Esophagus muscularis mucosa (tissue), 4 donors: ENCODE results near the gene BCAS4. TPM values are rescaled to one million over a fixed set of nuclear protein-coding genes. Genes with fewer than 3 reads are reported as not detected.
A peak's percentile ranks its signal among the peaks of the same experiment; 100 is the strongest.

Experiments
- DNase-seq: peaks from one replicate; pipeline ENCODE4 v3.0.0-alpha.2; 2017; ENCODE audit errors: extremely low spot score
- H3K27ac ChIP-seq, 4 donors: fragments of 200-600 bp; sonication (generic); replicated peaks in 1 of 4; 1 replicate in 3 of 4; 2 replicates in 1 of 4; pipeline ENCODE4 v1.5.1; 2016 to 2019; ENCODE audit warnings: mild to moderate bottlenecking in 1 of 4
- H3K27me3 ChIP-seq, 4 donors: fragments of 200-600 bp; sonication (generic); one replicate each; pipeline versions ENCODE4 v1.5.1 to v1.6.0; 2016 to 2019
- H3K36me3 ChIP-seq, 4 donors: fragments of 200-600 bp; sonication (generic); one replicate each; pipeline ENCODE4 v1.5.1; 2016 to 2019
- H3K4me1 ChIP-seq, 4 donors: fragments of 200-600 bp; sonication (generic); one replicate each; pipeline ENCODE4 v1.5.1; 2016 to 2019
- H3K4me3 ChIP-seq, 4 donors: fragments of 200-600 bp; sonication (generic); 1 replicate in 2 of 4; 2 replicates in 2 of 4; pipeline ENCODE4 v1.5.1; 2016 to 2019; ENCODE audit warnings: mild to moderate bottlenecking in 4 of 4, moderate library complexity in 1 of 4
- H3K9me3 ChIP-seq, 4 donors: fragments of 200-600 bp; sonication (generic); 1 replicate in 3 of 4; 2 replicates in 1 of 4; pipeline ENCODE4 v1.5.1; 2016 to 2019
- EP300 ChIP-seq: sonication (generic); formaldehyde crosslinking; IDR thresholded peaks from one replicate; pipeline ENCODE4 v1.6.1; 2017; ENCODE audit warnings: antibody characterized with exemption
- POLR2A ChIP-seq: fragments of 450-650 bp; IDR thresholded peaks from one replicate; pipeline ENCODE4 v1.6.1; 2017; ENCODE audit warnings: antibody characterized with exemption, moderate library complexity, mild to moderate bottlenecking, low read depth
- POLR2AphosphoS5 ChIP-seq, 2 donors: sonication (generic); formaldehyde crosslinking; IDR thresholded peaks; one replicate each; pipeline ENCODE4 v1.6.1; 2017; ENCODE audit warnings: antibody characterized with exemption in 2 of 2
- WGBS: methylation state at CpG from one replicate; pipeline ENCODE4 v1.1.5; 2018; 5-methylcytosine and 5-hydroxymethylcytosine counted together
- intact Hi-C: fragments of 100-400 bp; cut with DNase I; formaldehyde crosslinking; loops from one replicate; pipeline ENCODE4 v1.15.1; 2023
- small RNA-seq, 3 donors: library from RNA; depleted of rRNA; stranded (forward); fragments of <200 nt; gene quantifications; one replicate each; pipeline ENCODE3, GENCODE V24; 2016
- total RNA-seq, 4 donors: library from RNA; depleted of rRNA; stranded (reverse); fragments of >200 nt; gene quantifications; one replicate each; pipeline versions ENCODE4 v1.1.0 to v1.2.1, GENCODE V29; 2016
- TF ChIP-seq, protein P1 (sequence below), 3 experiments: fragments of 200-600 bp in 2 of 3; fragments of 450-650 bp in 1 of 3; sonication (generic) in 2 of 3; IDR thresholded peaks; one replicate each; pipeline ENCODE4 v1.5.1; 2017 to 2019; ENCODE audit warnings: antibody characterized with exemption in 3 of 3, mild to moderate bottlenecking in 2 of 3, moderate library complexity in 1 of 3

The BCAS4 gene
- total RNA-seq, 4 donors from 2014 or later, result 3.1 to 5.4 (median 4.5) TPM

- peaks cover 60 to 99% (median 95%) of the 10 kb centered on the region in 4 donors for H3K4me1 ChIP-seq
- TF ChIP-seq, protein P1, sequence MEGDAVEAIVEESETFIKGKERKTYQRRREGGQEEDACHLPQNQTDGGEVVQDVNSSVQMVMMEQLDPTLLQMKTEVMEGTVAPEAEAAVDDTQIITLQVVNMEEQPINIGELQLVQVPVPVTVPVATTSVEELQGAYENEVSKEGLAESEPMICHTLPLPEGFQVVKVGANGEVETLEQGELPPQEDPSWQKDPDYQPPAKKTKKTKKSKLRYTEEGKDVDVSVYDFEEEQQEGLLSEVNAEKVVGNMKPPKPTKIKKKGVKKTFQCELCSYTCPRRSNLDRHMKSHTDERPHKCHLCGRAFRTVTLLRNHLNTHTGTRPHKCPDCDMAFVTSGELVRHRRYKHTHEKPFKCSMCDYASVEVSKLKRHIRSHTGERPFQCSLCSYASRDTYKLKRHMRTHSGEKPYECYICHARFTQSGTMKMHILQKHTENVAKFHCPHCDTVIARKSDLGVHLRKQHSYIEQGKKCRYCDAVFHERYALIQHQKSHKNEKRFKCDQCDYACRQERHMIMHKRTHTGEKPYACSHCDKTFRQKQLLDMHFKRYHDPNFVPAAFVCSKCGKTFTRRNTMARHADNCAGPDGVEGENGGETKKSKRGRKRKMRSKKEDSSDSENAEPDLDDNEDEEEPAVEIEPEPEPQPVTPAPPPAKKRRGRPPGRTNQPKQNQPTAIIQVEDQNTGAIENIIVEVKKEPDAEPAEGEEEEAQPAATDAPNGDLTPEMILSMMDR (IDR thresholded peaks at IDR 0.05), result no peak
- TF ChIP-seq POLR2AphosphoS5 (IDR thresholded peaks at IDR 0.05), result no peak
- no peak for TF ChIP-seq POLR2A
- no peak for TF ChIP-seq EP300
- H3K4me3 ChIP-seq, result no peak overlapping the region
- peaks cover 0 to 8% (median 3%) of the 10 kb centered on the region in 4 donors for H3K36me3 ChIP-seq
- no peaks in the 10 kb centered on the region for H3K9me3 ChIP-seq
- peak overlapping the region in 3 of 4 donors; percentile 2 to 15 (median 3) for H3K27ac ChIP-seq
- DNase-seq, result no peak
- intact Hi-C loops, result no loop called here
- H3K27me3 ChIP-seq, result no peaks in the 10 kb centered on the region
Observed at GRCh38 chr20:50920997-50921396, 126.1 kb downstream of the BCAS4 start.

- Histone ChIP-seq H3K36me3 (peaks cover 0 to 8% (median 3%) of the 10 kb centered on the region in 4 donors), H3K4me1 (peaks cover 54 to 99% (median 95%) of the 10 kb centered on the region in 4 donors), H3K9me3 (no peaks in the 10 kb centered on the region), H3K27me3 (no peaks in the 10 kb centered on the region), H3K27ac (peak overlapping the region in 2 of 4 donors; percentile 3 to 15), H3K4me3 (no peak overlapping the region)
- 73% methylated on average over 8 of the region's 8 CpGs for WGBS
- no peak for DNase-seq
- intact Hi-C loops, result no loop called here
- TF ChIP-seq POLR2AphosphoS5 (IDR thresholded peaks at IDR 0.05), result no peak
- TF ChIP-seq POLR2A, result no peak
- TF ChIP-seq EP300, result no peak
- TF ChIP-seq, protein P1 (IDR thresholded peaks at IDR 0.05), result no peak
Observed at GRCh38 chr20:50921803-50922501, 127.1 kb downstream of the BCAS4 start.

DNA sequence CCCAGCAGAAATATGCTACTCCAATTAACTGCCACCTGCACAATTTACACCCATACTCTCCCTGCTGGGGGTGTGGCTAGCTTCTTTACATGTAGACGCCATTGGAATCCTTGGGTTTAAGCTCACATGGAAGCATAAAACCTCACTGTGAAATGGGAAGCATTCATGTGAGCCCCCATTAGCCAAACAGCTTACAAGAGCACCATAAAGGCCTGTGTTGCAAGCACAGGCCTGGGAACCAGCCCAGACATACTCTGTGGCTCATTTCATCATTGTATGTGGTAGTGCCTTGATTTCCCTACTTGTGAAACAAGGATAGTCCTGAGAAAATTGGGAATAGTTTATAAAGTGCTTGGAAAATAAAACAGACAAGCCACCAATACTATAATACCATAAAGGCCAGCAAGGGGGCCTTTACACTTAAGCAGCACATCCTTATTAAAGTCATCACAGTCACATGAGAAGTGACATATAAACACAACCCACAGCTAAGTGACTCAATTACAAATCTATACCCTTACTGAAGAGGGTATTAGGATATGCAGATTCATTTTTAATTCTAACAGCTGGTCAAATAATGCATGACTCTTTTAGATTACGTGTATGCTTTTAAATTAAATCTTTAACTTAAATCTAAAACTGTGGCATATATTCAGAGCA is 129.5 kb downstream of the BCAS4 start:
- intact Hi-C loops, result no loop called here
- Histone ChIP-seq H3K4me1 (peaks cover 60 to 99% (median 97%) of the 10 kb centered on the region in 4 donors), H3K27me3 (no peaks in the 10 kb centered on the region), H3K27ac (no peak overlapping the region), H3K9me3 (no peaks in the 10 kb centered on the region), H3K36me3 (peaks cover 0 to 21% (median 3%) of the 10 kb centered on the region in 4 donors), H3K4me3 (no peak overlapping the region)
- WGBS, result 44% methylated on average over 2 of the region's 2 CpGs
- TF ChIP-seq EP300 (no peak), POLR2A (no peak), POLR2AphosphoS5 (IDR thresholded peaks at IDR 0.05) (no peak)
- TF ChIP-seq, protein P1 (IDR thresholded peaks at IDR 0.05), result no peak
- no peak for DNase-seq

GRCh38 chr20:50926530-50926929 is 131.7 kb downstream of the BCAS4 start:
- intact Hi-C loops, result no loop called here
- Histone ChIP-seq H3K27me3 (peaks cover 0 to under 1% (median 0%) of the 10 kb centered on the region in 4 donors), H3K4me3 (no peak overlapping the region), H3K4me1 (peaks cover 44 to 87% (median 83%) of the 10 kb centered on the region in 4 donors), H3K27ac (no peak overlapping the region), H3K9me3 (no peaks in the 10 kb centered on the region), H3K36me3 (peaks cover 0 to 21% (median 3%) of the 10 kb centered on the region in 4 donors)
- TF ChIP-seq POLR2AphosphoS5 (IDR thresholded peaks at IDR 0.05) (no peak), EP300 (no peak), POLR2A (no peak)
- TF ChIP-seq, protein P1 (IDR thresholded peaks at IDR 0.05), result no peak
- 33% methylated on average over 1 of the region's 1 CpG for WGBS
- no peak for DNase-seq

Small RNA genes lying within 50 kb of the gene (small RNA-seq; reads per million reads assigned to genes)
- gene TMSB4XP6, result 0 reads per million in 3 donors

Other genes starting within 250 kb of the BCAS4 start
- gene RIPOR3, start 103.5 kb upstream of the BCAS4 start, total RNA-seq, result 10 to 100 TPM in 3 of 4 donors, 1 to 10 TPM in 1; 6.1 to 25.7 (median 15.3) TPM
- gene PARD6B, start 63.5 kb upstream of the BCAS4 start, total RNA-seq, result 1 to 10 TPM in 3 of 4 donors, under 1 TPM in 1; 0.99 to 4.2 (median 2.8) TPM
- 10 to 100 TPM; 39.1 to 59.8 (median 48.2) TPM for gene ADNP, start 136.4 kb downstream of the BCAS4 start, total RNA-seq
- gene DPM1, start 163.5 kb downstream of the BCAS4 start, total RNA-seq, result 10 to 100 TPM; 33.6 to 56.3 (median 41.7) TPM
- gene MOCS3, start 163.8 kb downstream of the BCAS4 start, total RNA-seq, result 1 to 10 TPM; 2.9 to 6.2 (median 4.2) TPM
- 1 to 10 TPM in 1 of 4 donors, under 1 TPM in 3; 0.42 to 2.2 (median 0.64) TPM for gene KCNG1, start 228.0 kb downstream of the BCAS4 start, total RNA-seq